Neutrophil (primary cell): ENCODE data around the gene SEC31A.
"Not testable (repeated sequence)": the region's sequence is repeated elsewhere in the genome, so short reads cannot be mapped to it uniquely, and the experiment has no call there.

ENCODE experiments used
- H3K27ac ChIP-seq: fragments of 200-600 bp; sonication (generic); 2 replicates; pipeline ENCODE4 v1.5.1; 2016; ENCODE audit warnings: mild to moderate bottlenecking, moderate library complexity
- H3K27me3 ChIP-seq: fragments of 200-600 bp; sonication (generic); 2 replicates; pipeline ENCODE4 v1.6.0; 2016; ENCODE audit warnings: mild to moderate bottlenecking
- H3K36me3 ChIP-seq: fragments of 200-600 bp; sonication (generic); 2 replicates; pipeline ENCODE4 v1.5.1; 2017
- H3K4me1 ChIP-seq, 2 experiments: fragments of 200-600 bp in 1 of 2; sonication (generic) in 1 of 2; 1 replicate in 1 of 2; 2 replicates in 1 of 2; pipeline versions ENCODE4 v1.5.1 to v1.6.1; 2013 to 2016; ENCODE audit warnings: low read depth in 1 of 2, low read length in 1 of 2, mild to moderate bottlenecking in 1 of 2, moderate library complexity in 1 of 2; ENCODE audit not compliant: control insufficient read depth in 1 of 2, insufficient read depth in 1 of 2
- H3K4me3 ChIP-seq, 2 experiments: fragments of 200-600 bp in 1 of 2; sonication (generic) in 1 of 2; 1 replicate in 1 of 2; 2 replicates in 1 of 2; pipeline ENCODE4 v1.5.1; 2013 to 2016; ENCODE audit warnings: low read depth in 1 of 2, low read length in 1 of 2, mild to moderate bottlenecking in 1 of 2, moderate library complexity in 1 of 2
- H3K9me3 ChIP-seq: fragments of 200-600 bp; sonication (generic); 2 replicates; pipeline ENCODE4 v1.5.1; 2016
- TF ChIP-seq, protein P1 (sequence below): fragments of 200-600 bp; sonication (generic); IDR thresholded peaks from 2 replicates; pipeline ENCODE4 v1.5.1; 2016; ENCODE audit warnings: antibody characterized with exemption

Gene SEC31A

GRCh38 chr4:82820689-82821088 is 70.3 kb downstream of the SEC31A start:
- no peaks in the 10 kb centered on the region for H3K27me3 ChIP-seq
- H3K4me3 ChIP-seq = no peak overlapping the region
- H3K27ac ChIP-seq = no peak overlapping the region
- no peaks in the 10 kb centered on the region for H3K4me1 ChIP-seq
- H3K36me3 ChIP-seq = peaks cover 87% of the 10 kb centered on the region
- no peaks in the 10 kb centered on the region for H3K9me3 ChIP-seq
- TF ChIP-seq, protein P1, sequence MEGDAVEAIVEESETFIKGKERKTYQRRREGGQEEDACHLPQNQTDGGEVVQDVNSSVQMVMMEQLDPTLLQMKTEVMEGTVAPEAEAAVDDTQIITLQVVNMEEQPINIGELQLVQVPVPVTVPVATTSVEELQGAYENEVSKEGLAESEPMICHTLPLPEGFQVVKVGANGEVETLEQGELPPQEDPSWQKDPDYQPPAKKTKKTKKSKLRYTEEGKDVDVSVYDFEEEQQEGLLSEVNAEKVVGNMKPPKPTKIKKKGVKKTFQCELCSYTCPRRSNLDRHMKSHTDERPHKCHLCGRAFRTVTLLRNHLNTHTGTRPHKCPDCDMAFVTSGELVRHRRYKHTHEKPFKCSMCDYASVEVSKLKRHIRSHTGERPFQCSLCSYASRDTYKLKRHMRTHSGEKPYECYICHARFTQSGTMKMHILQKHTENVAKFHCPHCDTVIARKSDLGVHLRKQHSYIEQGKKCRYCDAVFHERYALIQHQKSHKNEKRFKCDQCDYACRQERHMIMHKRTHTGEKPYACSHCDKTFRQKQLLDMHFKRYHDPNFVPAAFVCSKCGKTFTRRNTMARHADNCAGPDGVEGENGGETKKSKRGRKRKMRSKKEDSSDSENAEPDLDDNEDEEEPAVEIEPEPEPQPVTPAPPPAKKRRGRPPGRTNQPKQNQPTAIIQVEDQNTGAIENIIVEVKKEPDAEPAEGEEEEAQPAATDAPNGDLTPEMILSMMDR = no peak

DNA sequence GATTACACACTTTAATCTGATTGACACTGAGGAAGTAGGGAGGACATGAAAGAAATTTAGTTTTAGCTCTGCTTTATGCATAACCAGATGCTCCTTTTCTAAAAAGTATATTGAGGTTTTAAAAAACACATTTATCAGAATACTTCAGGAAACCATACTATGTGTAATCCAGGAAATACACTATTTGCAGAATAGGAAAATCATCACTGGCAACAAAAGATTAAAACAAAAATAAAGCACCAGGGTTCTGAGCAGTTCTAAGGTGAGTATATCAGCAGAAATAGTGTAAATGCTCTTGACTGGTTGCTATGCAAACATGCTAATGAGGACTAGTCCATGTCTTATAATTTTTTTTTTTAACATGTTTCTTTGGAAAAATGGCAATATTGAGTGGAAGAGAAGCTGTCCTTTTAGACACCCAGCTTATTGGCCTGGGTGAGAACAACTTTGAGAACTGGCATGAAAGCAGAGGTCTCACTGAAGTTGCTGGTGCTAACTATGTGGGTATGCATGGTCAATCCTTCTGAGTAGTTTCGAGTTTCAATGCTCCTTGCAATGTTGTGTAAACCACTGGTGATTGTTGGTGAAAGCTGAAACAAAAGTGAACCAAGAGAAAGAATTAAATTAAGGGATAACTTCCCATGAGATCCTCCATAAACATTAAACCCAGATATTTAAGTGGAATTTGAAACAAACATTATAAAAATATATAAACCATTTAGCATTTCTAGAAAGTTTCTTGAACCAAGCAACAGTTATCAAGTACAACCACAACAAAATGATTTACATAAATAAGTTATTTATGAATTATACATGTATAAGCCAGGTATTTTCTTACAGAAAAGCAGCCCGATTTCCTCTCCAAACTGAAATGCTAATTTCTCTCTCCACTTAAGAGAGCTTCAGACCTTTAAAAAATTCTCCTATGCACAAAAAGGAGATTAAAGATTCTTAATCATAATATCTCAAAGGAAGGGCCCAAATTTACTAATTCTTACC is 72.0 kb downstream of the SEC31A start:
- H3K4me3 ChIP-seq = no peak overlapping the region
- no peaks in the 10 kb centered on the region for H3K9me3 ChIP-seq
- H3K27me3 ChIP-seq = no peaks in the 10 kb centered on the region
- TF ChIP-seq, protein P1 = no peak
- peaks cover 70% of the 10 kb centered on the region for H3K36me3 ChIP-seq
- H3K4me1 ChIP-seq = no peaks in the 10 kb centered on the region
- H3K27ac ChIP-seq = no peak overlapping the region

DNA sequence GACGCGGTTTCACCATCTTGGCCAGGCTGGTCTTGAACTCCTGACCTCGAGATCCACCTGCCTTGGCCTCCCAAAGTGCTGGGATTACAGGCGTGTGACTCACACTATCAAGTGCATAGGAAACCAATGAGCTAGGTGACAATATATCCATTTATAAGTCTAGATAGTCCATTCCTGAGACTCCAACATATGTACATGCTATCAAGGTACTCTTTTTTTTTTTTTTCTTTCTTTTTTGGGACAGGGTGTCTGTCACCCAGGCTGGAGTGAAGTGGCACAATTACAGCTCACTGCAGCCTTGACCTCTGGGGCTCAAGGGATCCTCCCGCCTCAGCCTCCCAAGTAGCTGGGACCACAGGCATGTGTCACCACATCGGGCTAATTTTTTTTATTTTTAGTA is 74.1 kb downstream of the SEC31A start:
- not testable (repeated sequence) for H3K9me3 ChIP-seq, H3K27ac ChIP-seq, H3K27me3 ChIP-seq, H3K4me3 ChIP-seq, H3K4me1 ChIP-seq
- peaks cover 49% of the 10 kb centered on the region for H3K36me3 ChIP-seq

GRCh38 chr4:82814034-82814433 is 76.9 kb downstream of the SEC31A start:
- peaks cover 23% of the 10 kb centered on the region for H3K36me3 ChIP-seq
- TF ChIP-seq, protein P1 = no peak
- no peaks in the 10 kb centered on the region for H3K9me3 ChIP-seq
- H3K27me3 ChIP-seq = no peaks in the 10 kb centered on the region
- no peaks in the 10 kb centered on the region for H3K4me1 ChIP-seq
- no peak overlapping the region for H3K4me3 ChIP-seq
- no peak overlapping the region for H3K27ac ChIP-seq

GRCh38 chr4:82811838-82812341 is 79.1 kb downstream of the SEC31A start:
- TF ChIP-seq, protein P1 = no peak
- Histone ChIP-seq H3K27ac (no peak overlapping the region), H3K4me1 (no peaks in the 10 kb centered on the region), H3K36me3 (peaks cover 4% of the 10 kb centered on the region), H3K27me3 (no peaks in the 10 kb centered on the region), H3K4me3 (no peak overlapping the region), H3K9me3 (no peaks in the 10 kb centered on the region)

GRCh38 chr4:82811392-82811791 is 79.6 kb downstream of the SEC31A start:
- no peak overlapping the region for H3K4me3 ChIP-seq
- no peaks in the 10 kb centered on the region for H3K36me3 ChIP-seq
- H3K9me3 ChIP-seq = no peaks in the 10 kb centered on the region
- TF ChIP-seq, protein P1 = no peak
- H3K27ac ChIP-seq = no peak overlapping the region
- H3K27me3 ChIP-seq = no peaks in the 10 kb centered on the region
- H3K4me1 ChIP-seq = no peaks in the 10 kb centered on the region
